Prostate gland (tissue), 2 donors: ENCODE measurements around the gene TMSB4X. TPM values are rescaled to one million over a fixed set of nuclear protein-coding genes. Genes with fewer than 3 reads are reported as not detected.
"Not testable (repeated sequence)": the region's sequence is repeated elsewhere in the genome, so short reads cannot be mapped to it uniquely, and the experiment has no call there.

Experiments used
- DNase-seq: peaks from one replicate; pipeline ENCODE4 v3.0.0-alpha.2; 2019; ENCODE audit warnings: low spot score
- H3K27ac ChIP-seq, 2 donors: fragments of 200-600 bp; sonication (generic); 2 replicates each; pipeline ENCODE4 v1.5.1; 2017 to 2019
- H3K27me3 ChIP-seq: fragments of 200-600 bp; sonication (generic); replicated peaks from 2 replicates; pipeline ENCODE4 v1.5.1; 2019; ENCODE audit not compliant: insufficient read depth
- H3K36me3 ChIP-seq, 2 donors: fragments of 200-600 bp; sonication (generic); 1 replicate in 1 of 2; 2 replicates in 1 of 2; pipeline versions ENCODE4 v1.5.1 to v1.8.1; 2017 to 2019
- H3K4me1 ChIP-seq: fragments of 200-600 bp; sonication (generic); replicated peaks from 2 replicates; pipeline ENCODE4 v1.5.1; 2019
- H3K4me3 ChIP-seq, 2 donors: fragments of 200-600 bp; sonication (generic); 2 replicates each; pipeline ENCODE4 v1.5.1; 2017 to 2019
- H3K9me3 ChIP-seq: fragments of 200-600 bp; sonication (generic); 2 replicates; pipeline ENCODE4 v1.5.1; 2017
- POLR2A ChIP-seq: fragments of 450-650 bp; IDR thresholded peaks from one replicate; pipeline ENCODE4 v1.6.1; 2016; ENCODE audit warnings: antibody characterized with exemption, mild to moderate bottlenecking
- POLR2AphosphoS5 ChIP-seq: sonication (generic); formaldehyde crosslinking; IDR thresholded peaks from one replicate; pipeline ENCODE4 v1.6.1; 2017; ENCODE audit warnings: antibody characterized with exemption
- whole genome bisulfite sequencing: methylation state at CpG from one replicate; pipeline ENCODE4 v1.1.5; 2018; 5-methylcytosine and 5-hydroxymethylcytosine counted together
- intact Hi-C: fragments of 100-400 bp; cut with DNase I; formaldehyde crosslinking; loops from one replicate; pipeline ENCODE4 v1.14.2; 2022
- total RNA-seq, 2 donors: library from RNA; depleted of rRNA; stranded (reverse); fragments of >200 nt; gene quantifications; one replicate each; pipeline ENCODE4 v1.1.0, GENCODE V29; 2016
- TF ChIP-seq, protein P1 (sequence below), 4 experiments: fragments of 200-600 bp in 2 of 4; fragments of 450-650 bp in 2 of 4; sonication (generic) in 2 of 4; IDR thresholded peaks; 1 replicate in 3 of 4; 2 replicates in 1 of 4; pipeline ENCODE4 v1.5.1; 2016 to 2019; ENCODE audit warnings: antibody characterized with exemption in 4 of 4, mild to moderate bottlenecking in 2 of 4, moderate library complexity in 2 of 4

TMSB4X gene
- total RNA-seq, 2 donors from 2014 or later: 1,116 to 1,330 TPM

DNA sequence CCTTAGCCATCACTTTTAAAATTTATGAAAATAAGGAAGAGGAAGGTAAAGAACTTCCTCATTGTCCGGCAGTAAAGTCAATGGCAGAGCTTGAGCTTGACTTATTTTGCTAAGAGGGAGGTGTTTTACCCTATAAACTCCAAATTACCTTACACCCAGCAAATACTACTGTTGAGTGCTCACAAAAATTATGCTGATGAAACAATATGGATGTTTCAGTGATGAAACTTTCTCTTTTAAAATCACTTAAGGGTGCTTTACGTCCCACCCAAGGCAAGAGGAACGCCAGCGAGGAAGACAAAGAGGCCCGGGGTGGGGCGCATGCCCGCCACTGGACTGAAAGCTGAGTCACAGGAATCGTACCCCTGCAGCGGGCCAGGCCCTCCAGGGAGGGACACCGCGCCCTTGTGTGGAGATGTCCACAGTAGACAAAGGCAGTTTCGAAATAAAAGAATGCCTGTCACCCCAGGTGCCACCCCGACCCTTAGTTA lies 560 bp upstream of the TMSB4X start:
- TF ChIP-seq POLR2AphosphoS5: no peak
- TF ChIP-seq, protein P1, sequence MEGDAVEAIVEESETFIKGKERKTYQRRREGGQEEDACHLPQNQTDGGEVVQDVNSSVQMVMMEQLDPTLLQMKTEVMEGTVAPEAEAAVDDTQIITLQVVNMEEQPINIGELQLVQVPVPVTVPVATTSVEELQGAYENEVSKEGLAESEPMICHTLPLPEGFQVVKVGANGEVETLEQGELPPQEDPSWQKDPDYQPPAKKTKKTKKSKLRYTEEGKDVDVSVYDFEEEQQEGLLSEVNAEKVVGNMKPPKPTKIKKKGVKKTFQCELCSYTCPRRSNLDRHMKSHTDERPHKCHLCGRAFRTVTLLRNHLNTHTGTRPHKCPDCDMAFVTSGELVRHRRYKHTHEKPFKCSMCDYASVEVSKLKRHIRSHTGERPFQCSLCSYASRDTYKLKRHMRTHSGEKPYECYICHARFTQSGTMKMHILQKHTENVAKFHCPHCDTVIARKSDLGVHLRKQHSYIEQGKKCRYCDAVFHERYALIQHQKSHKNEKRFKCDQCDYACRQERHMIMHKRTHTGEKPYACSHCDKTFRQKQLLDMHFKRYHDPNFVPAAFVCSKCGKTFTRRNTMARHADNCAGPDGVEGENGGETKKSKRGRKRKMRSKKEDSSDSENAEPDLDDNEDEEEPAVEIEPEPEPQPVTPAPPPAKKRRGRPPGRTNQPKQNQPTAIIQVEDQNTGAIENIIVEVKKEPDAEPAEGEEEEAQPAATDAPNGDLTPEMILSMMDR (IDR thresholded peaks at IDR 0.05): no peak
- TF ChIP-seq POLR2A: no peak
- Histone ChIP-seq H3K36me3 (no peaks in the 10 kb centered on the region), H3K27me3 (no peaks in the 10 kb centered on the region), H3K4me1 (no peaks in the 10 kb centered on the region), H3K27ac (peak overlapping the region; percentile 86 to 87), H3K9me3 (no peaks in the 10 kb centered on the region), H3K4me3 (peak overlapping the region; percentile 51 to 55)
- DNase-seq: no peak
- intact Hi-C loops: loop anchor here (5.0 kb wide), 1 partner anchor 118 kb away; no protein-coding TSS in a partner anchor
- WGBS: 3% methylated on average over 6 of the region's 13 CpGs

DNA sequence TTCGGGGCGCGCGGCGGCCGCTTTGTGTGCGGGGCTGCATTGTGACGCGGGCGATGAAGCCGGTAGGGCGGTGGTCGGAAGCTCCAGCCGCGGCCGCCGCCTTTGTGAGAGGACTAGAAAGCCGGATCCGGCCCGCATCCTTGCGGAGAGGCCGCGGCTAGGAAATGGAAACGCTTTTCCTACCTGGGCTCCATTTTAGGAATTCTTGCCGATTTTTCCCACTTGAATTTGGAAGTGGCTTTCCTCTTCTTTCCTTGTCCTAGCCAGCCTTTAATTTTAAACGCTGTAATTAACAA lies 708 bp downstream of the TMSB4X start:
- TF ChIP-seq, protein P1 (IDR thresholded peaks at IDR 0.05): no peak
- no peak for TF ChIP-seq POLR2A
- TF ChIP-seq POLR2AphosphoS5: no peak
- no peak for DNase-seq
- no peaks in the 10 kb centered on the region for H3K4me1 ChIP-seq
- intact Hi-C loops: no loop called here
- WGBS: 0% methylated on average over 7 of the region's 26 CpGs
- peak overlapping the region; percentile 51 to 55 for H3K4me3 ChIP-seq
- H3K27me3 ChIP-seq: no peaks in the 10 kb centered on the region
- H3K36me3 ChIP-seq: no peaks in the 10 kb centered on the region
- peak overlapping the region; percentile 86 to 87 for H3K27ac ChIP-seq
- no peaks in the 10 kb centered on the region for H3K9me3 ChIP-seq

DNA sequence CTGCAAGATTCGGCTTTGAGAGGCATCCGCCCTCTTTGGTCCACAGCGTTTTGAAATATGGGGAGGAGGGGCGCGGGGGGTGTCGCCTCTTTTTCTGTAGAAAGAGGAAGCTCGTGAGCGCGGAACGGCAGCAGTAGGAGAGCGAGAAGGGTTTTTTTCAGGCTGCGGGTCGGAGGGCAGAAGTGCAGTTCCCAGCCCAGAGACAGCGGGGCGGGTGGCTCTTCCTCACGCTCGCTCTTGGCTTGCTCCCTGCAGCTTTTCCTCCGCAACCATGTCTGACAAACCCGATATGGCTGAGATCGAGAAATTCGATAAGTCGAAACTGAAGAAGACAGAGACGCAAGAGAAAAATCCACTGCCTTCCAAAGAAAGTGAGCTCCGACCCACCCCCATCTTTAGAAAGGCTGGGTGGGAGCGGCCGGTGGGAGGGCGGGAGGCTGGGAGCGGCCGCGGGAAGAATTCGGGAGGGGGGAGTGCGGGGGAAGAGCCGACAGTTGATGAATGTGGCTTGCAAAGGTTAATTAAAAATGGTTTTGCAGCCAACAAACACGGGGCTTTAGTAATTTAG lies 1.2 kb downstream of the TMSB4X start:
- Histone ChIP-seq H3K4me1 (no peaks in the 10 kb centered on the region), H3K27me3 (no peaks in the 10 kb centered on the region), H3K27ac (peak overlapping the region; percentile 86 to 87), H3K9me3 (no peaks in the 10 kb centered on the region), H3K4me3 (peak overlapping the region; percentile 51 to 55), H3K36me3 (no peaks in the 10 kb centered on the region)
- DNase-seq: no peak
- intact Hi-C loops: no loop called here
- WGBS: 0% methylated on average over 33 of the region's 34 CpGs
- TF ChIP-seq, protein P1 (IDR thresholded peaks at IDR 0.05): no peak

DNA sequence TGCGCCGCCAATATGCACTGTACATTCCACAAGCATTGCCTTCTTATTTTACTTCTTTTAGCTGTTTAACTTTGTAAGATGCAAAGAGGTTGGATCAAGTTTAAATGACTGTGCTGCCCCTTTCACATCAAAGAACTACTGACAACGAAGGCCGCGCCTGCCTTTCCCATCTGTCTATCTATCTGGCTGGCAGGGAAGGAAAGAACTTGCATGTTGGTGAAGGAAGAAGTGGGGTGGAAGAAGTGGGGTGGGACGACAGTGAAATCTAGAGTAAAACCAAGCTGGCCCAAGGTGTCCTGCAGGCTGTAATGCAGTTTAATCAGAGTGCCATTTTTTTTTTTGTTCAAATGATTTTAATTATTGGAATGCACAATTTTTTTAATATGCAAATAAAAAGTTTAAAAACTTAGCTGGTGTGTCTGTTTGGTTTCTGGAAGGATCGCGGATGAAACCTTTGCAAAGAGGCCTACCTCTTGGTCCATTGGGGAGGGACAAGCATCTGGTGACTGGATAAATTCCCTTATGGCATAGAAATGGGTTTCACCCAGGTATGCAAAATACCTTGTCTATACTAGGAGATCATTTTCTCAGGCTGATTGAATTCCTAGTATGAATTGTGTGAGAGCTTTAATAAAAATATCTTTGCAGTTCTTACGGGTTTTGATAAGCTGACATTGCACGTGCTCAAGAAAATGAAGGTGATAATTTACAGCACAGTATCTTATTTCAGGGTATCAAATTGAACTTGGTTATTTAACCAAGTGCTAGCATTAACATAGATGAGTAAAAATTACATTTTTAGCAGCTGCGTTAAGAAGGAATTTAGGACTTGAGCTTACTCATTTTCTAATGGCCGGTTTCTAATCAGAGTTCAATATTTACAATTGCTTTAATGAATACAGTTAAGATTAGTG lies 2.2 kb downstream of the TMSB4X start:
- Histone ChIP-seq H3K27ac (peak overlapping the region; percentile 18 to 86), H3K4me3 (peak overlapping the region in 1 of 2 donors; percentile 51)
- H3K36me3 ChIP-seq, DNase-seq, H3K9me3 ChIP-seq, H3K4me1 ChIP-seq, H3K27me3 ChIP-seq, intact Hi-C loops: not testable (repeated sequence)
- WGBS: 24% methylated on average over 12 of the region's 12 CpGs

DNA sequence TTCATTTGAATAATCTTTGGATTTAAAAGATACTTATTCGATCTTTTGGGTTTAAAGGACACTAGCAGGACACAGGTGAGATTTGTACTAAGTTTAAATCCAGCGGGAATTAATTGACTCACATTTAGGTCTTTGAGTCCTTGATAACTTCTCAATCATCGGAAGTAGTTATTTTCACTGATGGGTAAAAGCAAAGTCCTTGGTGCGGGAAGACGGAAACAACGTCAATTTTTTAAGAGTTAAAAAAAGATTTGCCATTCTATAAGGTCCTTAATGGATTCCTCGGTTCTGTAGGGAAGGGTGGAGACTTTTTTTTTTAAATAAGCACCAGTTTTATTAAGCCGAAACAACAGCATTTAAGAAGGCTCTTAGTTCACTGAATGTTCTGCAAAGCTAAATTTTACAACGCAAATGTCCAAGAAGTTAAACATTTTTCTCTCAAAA lies 2.9 kb downstream of the TMSB4X start:
- WGBS: 26% methylated on average over 9 of the region's 9 CpGs
- Histone ChIP-seq H3K27ac (peak overlapping the region in 1 of 2 donors; percentile 18), H3K4me3 (no peak overlapping the region), H3K4me1 (no peaks in the 10 kb centered on the region), H3K36me3 (no peaks in the 10 kb centered on the region), H3K9me3 (no peaks in the 10 kb centered on the region), H3K27me3 (no peaks in the 10 kb centered on the region)
- intact Hi-C loops: no loop called here
- DNase-seq: no peak
- TF ChIP-seq POLR2AphosphoS5 (no peak), POLR2A (no peak)
- TF ChIP-seq, protein P1 (IDR thresholded peaks at IDR 0.05): no peak
